HepG2 (cell line): ENCODE data around the gene PSMC3IP. TPM values are rescaled to one million over a fixed set of nuclear protein-coding genes. Genes with fewer than 3 reads are reported as not detected.

Experiments
- ARHGAP35 ChIP-seq: sonication (generic); formaldehyde crosslinking; IDR thresholded peaks from 2 replicates; pipeline ENCODE4 v1.9.0; 2022; ENCODE audit warnings: mild to moderate bottlenecking, inconsistent platforms, moderate library complexity, missing genetic modification reagents, borderline replicate concordance
- CHD2 ChIP-seq: IDR thresholded peaks from 2 replicates; pipeline ENCODE4 v1.6.1; 2011; ENCODE audit warnings: low read depth, low read length, improper control_type of control experiment
- HDAC1 ChIP-seq: sonication (generic); formaldehyde crosslinking; IDR thresholded peaks from 2 replicates; pipeline ENCODE4 v1.5.1; 2020; ENCODE audit warnings: mild to moderate bottlenecking, missing genetic modification reagents
- MEIS1 ChIP-seq: sonication (generic); formaldehyde crosslinking; IDR thresholded peaks from 2 replicates; pipeline ENCODE4 v1.9.0; 2021; ENCODE audit warnings: mild to moderate bottlenecking, missing genetic modification reagents, moderate library complexity, borderline replicate concordance
- ZMYM4 ChIP-seq: sonication (generic); formaldehyde crosslinking; IDR thresholded peaks from 2 replicates; pipeline ENCODE4 v1.8.1; 2023; ENCODE audit warnings: mild to moderate bottlenecking, missing genetic modification reagents
- ZNF337 ChIP-seq: sonication (generic); formaldehyde crosslinking; IDR thresholded peaks from 2 replicates; pipeline ENCODE4 v1.5.1; 2020; ENCODE audit warnings: missing genetic modification reagents, low read depth, mild to moderate bottlenecking, borderline replicate concordance
- ZNF432 ChIP-seq: sonication (generic); formaldehyde crosslinking; IDR thresholded peaks from 2 replicates; pipeline ENCODE4 v1.5.0; 2020; ENCODE audit warnings: missing genetic modification reagents, mild to moderate bottlenecking, borderline replicate concordance
- ZNF607 ChIP-seq: sonication (generic); formaldehyde crosslinking; IDR thresholded peaks from 2 replicates; pipeline ENCODE4 v1.5.1; 2020; ENCODE audit warnings: missing genetic modification reagents, mild to moderate bottlenecking, borderline replicate concordance
- ZNF781 ChIP-seq: sonication (generic); formaldehyde crosslinking; IDR thresholded peaks from 2 replicates; pipeline ENCODE4 v1.5.1; 2020; ENCODE audit warnings: borderline replicate concordance, mild to moderate bottlenecking, missing genetic modification reagents; ENCODE audit errors: not compliant biosample characterization
- ZNF792 ChIP-seq: IDR thresholded peaks from 2 replicates; pipeline ENCODE4 v1.6.1; 2016
- polyA plus RNA-seq, 8 experiments: library from polyadenylated mRNA; depleted of rRNA in 3 of 8; stranded (reverse) in 7 of 8; unstranded in 1 of 8; fragments of >200 nt; fragmentation: Illumina TruSeq in 4 of 8; extraction: Trizol in 4 of 8; gene quantifications; 2 replicates each; pipeline versions ENCODE4 v1.2.1 to v1.2.3, GENCODE V29; 2011 to 2016; ENCODE audit warnings: low read depth in 4 of 8, missing spikeins in 1 of 8, mixed read lengths in 1 of 8; ENCODE audit not compliant: insufficient read depth in 1 of 8
- total RNA-seq, 5 experiments: library from RNA; depleted of rRNA; stranded (reverse); fragments of >200 nt; fragmentation: Illumina TruSeq; extraction: Trizol; gene quantifications; 2 replicates each; pipeline ENCODE4 v1.2.3, GENCODE V29; 2016; ENCODE audit warnings: low read depth in 1 of 5
- TF ChIP-seq, protein P1 (sequence below): IDR thresholded peaks from 2 replicates; pipeline ENCODE4 v1.6.1; 2016; ENCODE audit warnings: low read depth, borderline replicate concordance
- TF ChIP-seq, protein P2 (sequence below): sonication (generic); formaldehyde crosslinking; IDR thresholded peaks from 2 replicates; pipeline ENCODE4 v1.4.0; 2020; ENCODE audit warnings: missing genetic modification reagents
- TF ChIP-seq, protein P3 (sequence below): sonication (generic); formaldehyde crosslinking; conservative IDR thresholded peaks from 2 replicates; pipeline ENCODE4 v1.4.0; 2020; ENCODE audit warnings: missing genetic modification reagents
- TF ChIP-seq, protein P4 (sequence below): sonication (generic); formaldehyde crosslinking; IDR thresholded peaks from 2 replicates; pipeline ENCODE4 v1.5.0; 2020; ENCODE audit warnings: mild to moderate bottlenecking, missing genetic modification reagents, moderate library complexity
- TF ChIP-seq, protein P5 (sequence below): sonication (generic); formaldehyde crosslinking; conservative IDR thresholded peaks from 2 replicates; pipeline ENCODE4 v1.8.0; 2022; ENCODE audit warnings: mild to moderate bottlenecking, moderate library complexity, missing genetic modification reagents
- TF ChIP-seq, protein P6 (sequence below): sonication (generic); formaldehyde crosslinking; IDR thresholded peaks from 2 replicates; pipeline ENCODE4 v1.4.0; 2020; ENCODE audit warnings: missing genetic modification reagents, mild to moderate bottlenecking, borderline replicate concordance

Gene PSMC3IP
- total and polyA plus RNA-seq, 2 of the 13 experiments (the other 11 are each of a cell fraction or from before 2014, with no cell fraction given): 6.5 to 22.4 TPM

DNA sequence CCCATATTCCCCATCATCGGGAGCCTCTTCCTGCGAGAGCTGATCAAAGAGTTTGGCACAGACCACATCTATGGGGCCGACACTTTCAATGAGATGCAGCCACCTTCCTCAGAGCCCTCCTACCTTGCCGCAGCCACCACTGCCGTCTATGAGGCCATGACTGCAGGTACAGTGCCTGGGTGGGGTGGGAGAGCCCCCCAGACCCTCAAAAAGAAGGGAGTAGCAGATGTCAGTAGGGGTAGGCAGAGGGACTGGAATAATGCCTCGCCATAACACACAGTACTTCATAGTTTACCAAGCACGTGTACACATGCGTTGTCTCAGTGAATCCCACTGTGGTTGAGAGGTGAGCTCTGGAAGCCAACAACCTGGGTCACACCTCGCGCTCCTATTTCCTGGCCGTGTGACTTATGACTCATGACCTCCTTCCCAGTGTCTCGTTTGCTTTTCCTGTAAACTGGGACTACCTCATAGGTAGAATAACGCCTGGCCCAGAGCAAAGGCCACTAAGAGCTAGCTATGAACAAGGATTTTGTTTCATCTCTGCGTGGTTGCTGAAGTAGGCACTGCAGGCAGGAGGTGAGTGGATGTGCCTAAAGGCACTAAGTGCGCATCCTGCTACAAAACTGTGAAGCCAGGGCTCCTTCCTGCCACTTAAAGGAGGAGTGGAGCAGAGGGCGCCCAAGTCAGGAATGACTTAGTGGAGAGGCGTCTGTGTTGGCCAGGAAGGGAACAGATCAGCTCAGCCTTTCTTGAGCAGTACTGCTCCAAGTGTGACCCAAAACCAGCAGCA is 36.3 kb downstream of the PSMC3IP start (continued):
- TF ChIP-seq, protein P1, sequence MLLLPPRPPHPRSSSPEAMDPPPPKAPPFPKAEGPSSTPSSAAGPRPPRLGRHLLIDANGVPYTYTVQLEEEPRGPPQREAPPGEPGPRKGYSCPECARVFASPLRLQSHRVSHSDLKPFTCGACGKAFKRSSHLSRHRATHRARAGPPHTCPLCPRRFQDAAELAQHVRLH (CRISPR knock-in tag): no peak; the same call in 1 of the 2 replicates
- TF ChIP-seq ZNF781 (CRISPR knock-in tag) (peak; percentile 76), ZMYM4 (CRISPR knock-in tag) (peak; percentile 42), CHD2 (peak; percentile 49; the same call in 1 of the 2 replicates), ZNF337 (CRISPR knock-in tag) (peak; percentile 38; the same call in 1 of the 2 replicates), MEIS1 (CRISPR knock-in tag) (no peak), ZNF792 (peak; percentile 94), HDAC1 (CRISPR knock-in tag) (peak; percentile 86), ARHGAP35 (CRISPR knock-in tag) (peak; percentile 39; the same call in 1 of the 2 replicates), ZNF607 (peak; percentile 90; the same call in 1 of the 2 replicates), ZNF432 (CRISPR knock-in tag) (no peak)
- TF ChIP-seq, protein P2, sequence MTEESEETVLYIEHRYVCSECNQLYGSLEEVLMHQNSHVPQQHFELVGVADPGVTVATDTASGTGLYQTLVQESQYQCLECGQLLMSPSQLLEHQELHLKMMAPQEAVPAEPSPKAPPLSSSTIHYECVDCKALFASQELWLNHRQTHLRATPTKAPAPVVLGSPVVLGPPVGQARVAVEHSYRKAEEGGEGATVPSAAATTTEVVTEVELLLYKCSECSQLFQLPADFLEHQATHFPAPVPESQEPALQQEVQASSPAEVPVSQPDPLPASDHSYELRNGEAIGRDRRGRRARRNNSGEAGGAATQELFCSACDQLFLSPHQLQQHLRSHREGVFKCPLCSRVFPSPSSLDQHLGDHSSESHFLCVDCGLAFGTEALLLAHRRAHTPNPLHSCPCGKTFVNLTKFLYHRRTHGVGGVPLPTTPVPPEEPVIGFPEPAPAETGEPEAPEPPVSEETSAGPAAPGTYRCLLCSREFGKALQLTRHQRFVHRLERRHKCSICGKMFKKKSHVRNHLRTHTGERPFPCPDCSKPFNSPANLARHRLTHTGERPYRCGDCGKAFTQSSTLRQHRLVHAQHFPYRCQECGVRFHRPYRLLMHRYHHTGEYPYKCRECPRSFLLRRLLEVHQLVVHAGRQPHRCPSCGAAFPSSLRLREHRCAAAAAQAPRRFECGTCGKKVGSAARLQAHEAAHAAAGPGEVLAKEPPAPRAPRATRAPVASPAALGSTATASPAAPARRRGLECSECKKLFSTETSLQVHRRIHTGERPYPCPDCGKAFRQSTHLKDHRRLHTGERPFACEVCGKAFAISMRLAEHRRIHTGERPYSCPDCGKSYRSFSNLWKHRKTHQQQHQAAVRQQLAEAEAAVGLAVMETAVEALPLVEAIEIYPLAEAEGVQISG (CRISPR knock-in tag): peak; percentile 65
- TF ChIP-seq, protein P3, sequence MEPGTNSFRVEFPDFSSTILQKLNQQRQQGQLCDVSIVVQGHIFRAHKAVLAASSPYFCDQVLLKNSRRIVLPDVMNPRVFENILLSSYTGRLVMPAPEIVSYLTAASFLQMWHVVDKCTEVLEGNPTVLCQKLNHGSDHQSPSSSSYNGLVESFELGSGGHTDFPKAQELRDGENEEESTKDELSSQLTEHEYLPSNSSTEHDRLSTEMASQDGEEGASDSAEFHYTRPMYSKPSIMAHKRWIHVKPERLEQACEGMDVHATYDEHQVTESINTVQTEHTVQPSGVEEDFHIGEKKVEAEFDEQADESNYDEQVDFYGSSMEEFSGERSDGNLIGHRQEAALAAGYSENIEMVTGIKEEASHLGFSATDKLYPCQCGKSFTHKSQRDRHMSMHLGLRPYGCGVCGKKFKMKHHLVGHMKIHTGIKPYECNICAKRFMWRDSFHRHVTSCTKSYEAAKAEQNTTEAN (CRISPR knock-in tag): peak; percentile 94
- TF ChIP-seq, protein P4, sequence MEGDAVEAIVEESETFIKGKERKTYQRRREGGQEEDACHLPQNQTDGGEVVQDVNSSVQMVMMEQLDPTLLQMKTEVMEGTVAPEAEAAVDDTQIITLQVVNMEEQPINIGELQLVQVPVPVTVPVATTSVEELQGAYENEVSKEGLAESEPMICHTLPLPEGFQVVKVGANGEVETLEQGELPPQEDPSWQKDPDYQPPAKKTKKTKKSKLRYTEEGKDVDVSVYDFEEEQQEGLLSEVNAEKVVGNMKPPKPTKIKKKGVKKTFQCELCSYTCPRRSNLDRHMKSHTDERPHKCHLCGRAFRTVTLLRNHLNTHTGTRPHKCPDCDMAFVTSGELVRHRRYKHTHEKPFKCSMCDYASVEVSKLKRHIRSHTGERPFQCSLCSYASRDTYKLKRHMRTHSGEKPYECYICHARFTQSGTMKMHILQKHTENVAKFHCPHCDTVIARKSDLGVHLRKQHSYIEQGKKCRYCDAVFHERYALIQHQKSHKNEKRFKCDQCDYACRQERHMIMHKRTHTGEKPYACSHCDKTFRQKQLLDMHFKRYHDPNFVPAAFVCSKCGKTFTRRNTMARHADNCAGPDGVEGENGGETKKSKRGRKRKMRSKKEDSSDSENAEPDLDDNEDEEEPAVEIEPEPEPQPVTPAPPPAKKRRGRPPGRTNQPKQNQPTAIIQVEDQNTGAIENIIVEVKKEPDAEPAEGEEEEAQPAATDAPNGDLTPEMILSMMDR (CRISPR knock-in tag): no peak
- TF ChIP-seq, protein P5, sequence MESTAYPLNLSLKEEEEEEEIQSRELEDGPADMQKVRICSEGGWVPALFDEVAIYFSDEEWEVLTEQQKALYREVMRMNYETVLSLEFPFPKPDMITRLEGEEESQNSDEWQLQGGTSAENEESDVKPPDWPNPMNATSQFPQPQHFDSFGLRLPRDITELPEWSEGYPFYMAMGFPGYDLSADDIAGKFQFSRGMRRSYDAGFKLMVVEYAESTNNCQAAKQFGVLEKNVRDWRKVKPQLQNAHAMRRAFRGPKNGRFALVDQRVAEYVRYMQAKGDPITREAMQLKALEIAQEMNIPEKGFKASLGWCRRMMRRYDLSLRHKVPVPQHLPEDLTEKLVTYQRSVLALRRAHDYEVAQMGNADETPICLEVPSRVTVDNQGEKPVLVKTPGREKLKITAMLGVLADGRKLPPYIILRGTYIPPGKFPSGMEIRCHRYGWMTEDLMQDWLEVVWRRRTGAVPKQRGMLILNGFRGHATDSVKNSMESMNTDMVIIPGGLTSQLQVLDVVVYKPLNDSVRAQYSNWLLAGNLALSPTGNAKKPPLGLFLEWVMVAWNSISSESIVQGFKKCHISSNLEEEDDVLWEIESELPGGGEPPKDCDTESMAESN (CRISPR knock-in tag): no peak
- TF ChIP-seq, protein P6, sequence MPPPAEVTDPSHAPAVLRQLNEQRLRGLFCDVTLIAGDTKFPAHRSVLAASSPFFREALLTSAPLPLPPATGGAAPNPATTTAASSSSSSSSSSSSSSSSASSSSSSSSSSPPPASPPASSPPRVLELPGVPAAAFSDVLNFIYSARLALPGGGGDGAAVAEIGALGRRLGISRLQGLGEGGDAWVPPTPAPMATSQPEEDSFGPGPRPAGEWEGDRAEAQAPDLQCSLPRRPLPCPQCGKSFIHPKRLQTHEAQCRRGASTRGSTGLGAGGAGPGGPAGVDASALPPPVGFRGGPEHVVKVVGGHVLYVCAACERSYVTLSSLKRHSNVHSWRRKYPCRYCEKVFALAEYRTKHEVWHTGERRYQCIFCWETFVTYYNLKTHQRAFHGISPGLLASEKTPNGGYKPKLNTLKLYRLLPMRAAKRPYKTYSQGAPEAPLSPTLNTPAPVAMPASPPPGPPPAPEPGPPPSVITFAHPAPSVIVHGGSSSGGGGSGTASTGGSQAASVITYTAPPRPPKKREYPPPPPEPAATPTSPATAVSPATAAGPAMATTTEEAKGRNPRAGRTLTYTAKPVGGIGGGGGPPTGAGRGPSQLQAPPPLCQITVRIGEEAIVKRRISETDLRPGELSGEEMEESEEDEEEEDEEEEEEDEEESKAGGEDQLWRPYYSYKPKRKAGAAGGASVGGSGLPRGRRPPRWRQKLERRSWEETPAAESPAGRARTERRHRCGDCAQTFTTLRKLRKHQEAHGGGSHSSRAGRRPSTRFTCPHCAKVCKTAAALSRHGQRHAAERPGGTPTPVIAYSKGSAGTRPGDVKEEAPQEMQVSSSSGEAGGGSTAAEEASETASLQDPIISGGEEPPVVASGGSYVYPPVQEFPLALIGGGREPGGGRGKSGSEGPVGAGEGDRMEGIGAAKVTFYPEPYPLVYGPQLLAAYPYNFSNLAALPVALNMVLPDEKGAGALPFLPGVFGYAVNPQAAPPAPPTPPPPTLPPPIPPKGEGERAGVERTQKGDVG: peak; percentile 77
